Activated effector memory CD4-positive, alpha-beta T cell treated with anti-CD3 and anti-CD28 coated beads, Interleukin-2, amount 50 U/mL, for 16 hours (primary cell): ENCODE results near the gene PMEPA1.

Source experiments
- DNase-seq: peaks from one replicate; pipeline ENCODE4 v3.0.0-alpha.2; 2020

PMEPA1 gene

DNA sequence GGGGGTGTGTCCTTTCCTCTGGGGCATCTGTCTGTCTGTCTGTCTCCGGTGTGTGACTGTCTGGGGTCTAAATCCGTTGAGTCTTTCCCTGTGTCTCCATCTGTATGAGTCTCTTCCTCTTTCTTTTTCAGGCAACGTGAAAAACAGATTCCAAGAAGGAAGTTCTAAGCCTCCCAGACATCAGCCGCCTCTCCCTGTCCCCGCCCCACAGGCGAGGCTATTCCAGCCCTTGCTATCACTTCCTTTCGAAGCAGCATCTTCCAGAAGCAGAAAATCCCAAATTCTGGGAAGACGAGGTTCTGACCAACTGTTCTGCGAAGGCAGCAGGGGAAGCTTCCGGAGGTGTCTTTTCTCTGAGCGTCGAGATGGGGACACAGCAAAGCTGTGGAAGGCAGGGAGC is 34.0 kb downstream of the PMEPA1 start:
- DNase-seq: no peak

DNA sequence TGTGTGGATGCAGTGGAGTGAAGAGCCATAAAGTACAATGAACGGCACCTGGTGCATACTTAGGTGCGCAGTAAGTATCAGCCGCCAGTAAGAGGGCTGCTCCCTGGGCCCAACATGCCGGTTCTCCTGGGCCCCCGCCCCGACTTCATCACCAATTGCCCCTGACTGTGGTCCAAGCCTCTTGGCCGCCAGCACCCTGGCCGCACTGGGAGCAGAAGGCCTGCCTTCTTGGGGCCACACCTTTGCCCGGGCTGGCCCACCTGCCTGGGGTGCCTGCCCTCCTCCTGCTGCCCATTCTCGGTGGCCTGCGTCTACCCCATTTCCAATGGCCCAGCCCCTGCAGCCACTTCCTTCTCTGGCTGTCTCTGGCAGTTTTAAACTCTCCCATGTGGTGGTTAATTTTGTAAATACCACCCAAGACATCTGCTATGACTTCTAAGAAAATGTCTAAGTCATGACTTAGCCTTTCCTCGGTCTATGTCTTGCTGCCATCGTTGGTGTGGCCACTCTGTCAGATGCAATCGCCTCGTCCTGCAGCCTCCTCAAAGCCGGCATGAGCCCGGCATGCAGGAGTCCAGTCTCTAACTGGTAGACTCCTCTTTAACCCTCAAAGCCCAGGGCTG is 36.8 kb downstream of the PMEPA1 start:
- DNase-seq: no peak

DNA sequence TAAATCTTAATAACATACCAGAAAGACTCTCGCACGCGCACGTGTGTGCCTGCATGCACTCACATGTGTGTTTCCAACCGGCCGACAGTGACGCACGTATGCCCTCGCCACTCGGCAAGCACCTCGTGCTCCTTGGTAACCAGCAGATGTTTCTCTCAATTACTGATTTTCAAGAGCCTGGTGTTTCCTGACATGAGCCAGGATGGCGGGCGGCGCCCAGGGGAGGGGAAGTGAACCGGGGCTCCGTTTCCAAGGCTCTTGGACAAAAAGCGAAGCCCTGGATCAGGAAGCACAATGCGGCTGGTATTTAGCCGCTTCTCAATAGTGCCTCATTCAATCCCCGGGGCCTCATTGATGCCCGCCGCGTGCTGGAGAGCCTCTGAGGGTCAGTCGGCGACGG is 37.7 kb downstream of the PMEPA1 start:
- no peak for DNase-seq

DNA sequence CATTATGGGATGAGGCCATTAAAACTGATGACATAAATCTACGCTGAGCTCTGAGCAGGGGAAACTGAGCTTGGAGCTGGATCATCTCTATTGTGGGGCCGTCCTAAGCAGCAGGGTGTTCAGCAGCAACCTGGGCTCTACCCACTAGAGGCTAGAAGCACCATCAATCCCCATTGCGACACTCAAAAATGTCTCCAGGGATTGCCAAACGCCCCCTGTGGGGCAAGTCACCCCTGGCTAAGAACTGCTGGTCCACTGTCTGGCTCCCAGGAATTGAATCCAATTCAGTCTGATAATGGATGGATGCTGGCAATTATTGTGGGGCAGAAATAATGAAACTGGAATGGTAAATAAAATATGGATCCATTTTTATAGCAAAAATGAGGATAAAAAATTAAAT is 38.2 kb downstream of the PMEPA1 start:
- DNase-seq: no peak

DNA sequence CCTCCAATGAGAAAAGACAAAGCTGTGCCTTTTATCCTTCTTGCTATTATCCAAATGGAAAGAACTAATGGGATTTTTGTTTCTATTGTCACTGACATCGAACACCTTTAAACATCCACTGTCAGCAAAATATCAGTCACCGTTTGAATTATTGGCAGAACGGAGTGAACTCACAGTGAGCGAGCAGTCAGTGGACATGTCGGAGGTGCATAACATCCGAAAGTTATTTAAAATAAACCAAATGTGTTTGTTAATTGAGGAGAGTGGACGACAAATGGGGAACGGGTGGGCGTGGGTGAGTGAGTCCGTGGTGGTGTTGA is 38.8 kb downstream of the PMEPA1 start:
- no peak for DNase-seq

DNA sequence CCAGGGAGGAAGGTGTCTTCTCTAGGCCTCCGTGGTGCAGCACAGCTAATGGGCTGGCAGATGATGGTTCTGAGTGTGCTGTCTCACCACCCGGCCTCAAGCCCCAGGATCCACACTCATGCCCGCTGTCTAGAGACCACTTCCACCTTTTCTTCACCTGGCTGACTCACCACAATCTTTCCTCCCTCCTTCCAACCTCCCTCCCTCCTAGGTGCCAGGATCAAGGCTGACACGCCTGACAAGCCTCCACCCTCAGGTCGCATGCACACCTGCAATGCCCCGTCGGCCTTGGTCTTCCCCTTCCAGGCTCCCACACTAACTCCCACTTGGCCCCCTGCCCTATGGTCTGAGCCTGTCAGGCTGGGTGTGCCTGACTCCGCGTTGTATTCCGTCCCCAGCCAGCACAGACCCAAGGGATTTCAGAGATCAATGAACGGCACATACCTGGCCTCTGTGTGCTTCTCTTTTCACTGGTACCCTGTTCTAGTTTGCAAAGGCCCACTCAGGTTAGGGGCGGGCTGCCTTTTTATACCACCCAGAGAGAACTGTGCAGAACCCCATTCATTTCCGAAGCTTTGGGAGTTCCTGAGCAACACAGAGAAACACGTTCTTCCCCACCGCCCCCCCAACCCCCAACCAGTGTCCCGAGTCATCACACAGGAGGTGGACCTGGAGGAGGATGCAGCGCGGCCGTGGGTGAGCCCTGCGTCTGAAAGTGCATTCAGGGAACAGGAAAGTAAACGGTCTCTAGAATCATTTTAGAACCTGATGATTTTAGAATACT is 39.3 kb downstream of the PMEPA1 start:
- no peak for DNase-seq

DNA sequence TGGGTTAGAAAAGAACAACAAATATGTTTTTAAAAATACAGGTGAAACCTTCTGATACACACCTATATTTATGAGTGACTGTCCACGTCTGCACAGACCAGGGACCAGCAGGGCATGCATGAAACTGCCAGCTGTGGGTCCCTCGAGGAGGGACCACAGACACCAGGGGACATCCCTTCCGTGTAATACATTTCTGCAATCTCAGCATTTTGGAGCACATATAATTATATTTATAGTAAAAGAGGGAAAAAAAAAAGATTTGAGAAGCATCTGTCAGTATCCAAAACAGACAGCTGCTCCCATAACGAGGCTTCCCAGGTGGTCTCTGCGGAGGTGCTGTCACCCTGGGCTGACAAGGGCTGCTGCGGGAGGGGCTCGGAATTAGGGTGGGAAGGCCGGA is 40.2 kb downstream of the PMEPA1 start:
- no peak for DNase-seq

DNA sequence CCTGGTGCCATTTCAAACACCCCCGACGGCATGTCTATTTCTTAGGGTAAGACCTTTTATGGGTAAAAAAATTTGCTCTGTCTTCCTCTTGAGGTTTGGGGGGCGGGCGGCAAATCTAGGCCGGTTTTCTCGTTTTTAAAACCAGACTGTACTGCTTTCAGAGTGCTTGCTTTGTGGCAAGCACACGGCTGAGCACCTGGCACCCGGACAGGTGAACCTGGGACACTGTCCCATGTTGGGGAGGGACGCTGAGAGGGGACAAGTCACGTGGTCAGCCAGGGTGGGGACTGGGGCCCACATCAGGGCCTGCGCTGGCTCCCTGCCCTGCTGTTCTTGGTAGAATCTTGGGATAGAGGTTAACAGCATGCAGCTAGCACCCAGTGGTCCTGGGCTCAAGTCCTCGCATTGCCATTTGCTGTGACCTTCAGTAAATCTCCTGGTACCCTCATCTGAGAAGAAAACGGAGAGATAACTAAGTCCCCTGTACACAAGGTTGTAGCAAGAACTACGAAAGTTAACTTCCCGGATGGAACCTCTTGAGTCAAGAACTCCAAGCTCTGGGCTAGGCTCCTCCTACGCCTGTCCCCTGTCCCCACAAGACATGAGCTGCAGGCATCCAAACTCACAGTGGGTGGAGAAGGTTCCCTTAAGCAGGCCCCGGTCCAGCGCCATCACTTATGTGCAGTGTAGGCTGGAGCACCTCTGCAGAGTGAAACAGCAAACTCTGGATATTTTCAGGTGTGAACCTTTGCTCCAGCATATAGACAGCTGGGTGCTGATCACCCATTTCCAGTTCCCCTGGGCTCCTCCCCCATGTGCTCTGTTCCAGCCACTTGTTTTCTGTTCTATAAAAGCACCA is 41.7 kb downstream of the PMEPA1 start:
- DNase-seq: no peak

DNA sequence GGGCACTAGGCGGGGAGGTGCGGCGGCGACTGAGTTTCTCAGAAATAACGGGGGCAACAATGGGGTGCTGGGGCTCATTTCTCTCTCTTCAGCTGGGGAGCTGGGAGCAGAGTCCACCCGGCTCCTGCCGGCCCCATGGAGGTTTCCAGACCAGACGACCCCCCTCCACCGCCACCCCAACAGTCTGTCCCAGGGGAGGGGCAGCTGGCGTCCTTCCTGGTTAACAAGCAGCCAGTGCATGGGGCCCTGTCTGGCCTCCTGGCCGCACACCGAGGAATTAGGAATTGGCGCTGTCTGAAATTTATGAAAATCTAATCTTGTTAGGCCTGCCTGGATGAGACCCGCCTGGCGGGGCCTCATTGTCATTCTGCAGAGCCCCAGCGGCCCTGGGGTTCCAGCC is 42.4 kb downstream of the PMEPA1 start:
- DNase-seq: no peak

DNA sequence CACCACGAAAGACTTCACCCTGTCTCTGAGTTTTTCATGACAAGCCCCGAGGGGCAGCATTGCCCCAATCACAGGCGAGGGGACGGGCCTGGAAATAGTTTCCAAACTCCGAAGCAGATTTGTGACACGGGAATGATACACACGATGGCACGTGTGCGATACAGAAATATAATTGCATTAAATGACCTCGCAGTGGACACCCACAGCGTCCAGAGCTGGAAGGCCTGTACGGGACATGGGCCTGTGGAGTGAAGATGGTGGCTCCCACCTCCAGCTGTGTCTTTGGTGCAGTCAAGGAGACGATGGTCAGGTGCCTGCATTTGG is 43.0 kb downstream of the PMEPA1 start:
- no peak for DNase-seq

DNA sequence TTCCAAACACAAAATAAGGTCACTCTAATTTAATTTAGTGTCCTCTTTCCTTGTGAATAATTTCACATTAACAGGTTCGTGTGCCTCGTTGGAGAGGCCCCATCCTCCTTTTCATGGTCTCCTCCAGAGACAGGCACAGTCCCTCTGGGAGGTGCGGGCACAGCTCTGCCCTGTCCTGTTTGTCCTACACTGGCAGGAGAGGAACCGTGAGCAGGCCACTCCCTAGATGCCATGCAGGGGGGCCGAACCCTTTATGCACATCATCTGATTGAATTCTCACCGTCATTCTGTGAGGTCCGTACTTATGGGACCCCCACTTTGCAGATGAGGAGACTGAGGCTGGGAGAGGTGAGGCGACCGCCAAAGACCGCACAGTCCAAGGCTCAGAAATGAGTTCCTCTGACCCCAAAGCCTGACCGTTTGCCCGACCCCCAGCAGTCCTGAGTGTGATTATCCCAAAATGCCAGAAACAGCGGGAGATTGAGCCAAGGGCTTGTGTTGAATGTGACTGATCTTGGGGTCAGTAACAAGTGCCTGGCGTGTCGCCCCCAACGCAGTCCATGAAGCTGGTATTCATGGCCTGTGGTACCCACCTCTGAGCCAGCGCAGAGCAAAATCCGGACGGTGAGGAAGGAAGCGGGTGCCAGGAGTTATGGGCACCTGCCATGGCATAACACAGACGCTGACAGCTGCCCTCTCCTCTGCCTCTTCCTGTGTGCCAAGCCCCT is 43.5 kb downstream of the PMEPA1 start:
- no peak for DNase-seq

DNA sequence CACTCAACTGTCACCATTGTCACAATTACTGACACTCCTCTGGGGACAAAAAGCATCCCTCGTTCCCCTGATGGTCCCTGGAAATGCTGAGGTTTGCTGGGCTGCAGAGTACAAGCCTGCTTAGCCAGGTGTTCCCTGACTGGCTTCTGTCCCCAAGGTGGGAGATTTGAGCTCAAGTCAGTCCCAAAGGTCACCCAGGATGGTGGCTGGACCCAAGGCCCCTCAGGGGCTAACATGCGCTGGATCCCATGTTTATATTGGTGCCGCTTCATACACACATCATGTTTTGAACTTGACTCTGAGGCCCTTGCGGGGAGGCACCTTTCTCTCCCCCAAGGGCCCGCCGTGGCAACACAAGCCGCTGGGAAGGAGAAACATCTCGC is 44.2 kb downstream of the PMEPA1 start:
- DNase-seq: no peak

DNA sequence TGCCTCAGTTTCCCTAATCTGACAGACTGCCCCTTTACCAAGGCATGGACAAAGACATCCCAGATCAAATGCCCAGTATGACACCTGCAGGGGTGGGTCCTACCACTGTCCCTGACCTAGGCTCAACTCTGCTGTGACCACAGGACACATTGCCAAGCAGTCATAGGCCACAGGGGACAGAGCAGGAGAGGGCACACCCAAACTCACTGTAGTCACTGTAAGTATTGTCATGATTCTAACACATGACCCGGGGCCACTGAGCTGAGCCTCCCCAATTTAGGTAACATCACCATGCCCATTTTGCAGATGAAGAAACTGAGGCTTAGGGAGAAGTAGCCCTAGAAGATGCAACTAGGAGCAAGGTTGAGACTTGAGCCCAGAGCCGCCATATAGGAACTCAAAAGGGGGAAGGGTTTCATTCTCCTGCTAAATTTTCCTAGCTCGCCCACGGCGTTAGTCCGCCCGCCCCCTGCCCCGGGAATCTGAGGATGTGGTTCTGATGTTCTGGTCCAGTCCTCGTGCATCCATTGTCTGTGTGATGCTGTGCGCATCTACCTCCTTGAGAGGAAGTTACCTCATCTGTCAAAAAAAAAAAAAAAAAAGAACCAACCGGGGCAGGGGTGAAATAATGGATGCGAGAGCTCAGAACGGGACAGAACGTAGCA is 44.8 kb downstream of the PMEPA1 start:
- no peak for DNase-seq

DNA sequence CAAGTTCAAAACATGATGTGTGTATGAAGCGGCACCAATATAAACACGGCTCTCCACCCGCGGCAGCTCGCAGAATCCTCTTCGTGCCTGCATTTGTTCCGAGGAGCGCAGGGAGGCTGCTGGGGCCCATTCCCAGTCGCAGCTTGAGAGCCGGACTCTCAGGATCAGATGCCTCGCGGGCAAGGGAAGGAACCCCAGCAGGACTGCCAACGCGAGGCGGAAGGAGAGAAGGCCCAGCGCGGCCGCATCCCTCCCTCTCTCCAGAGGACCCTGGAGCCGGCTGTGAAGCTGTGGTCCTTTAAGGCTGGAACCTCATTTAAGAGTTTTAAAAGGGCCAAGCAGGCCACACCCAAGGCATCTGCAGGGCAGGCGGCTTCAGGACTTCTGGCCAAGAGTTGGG is 45.3 kb downstream of the PMEPA1 start:
- DNase-seq: no peak

DNA sequence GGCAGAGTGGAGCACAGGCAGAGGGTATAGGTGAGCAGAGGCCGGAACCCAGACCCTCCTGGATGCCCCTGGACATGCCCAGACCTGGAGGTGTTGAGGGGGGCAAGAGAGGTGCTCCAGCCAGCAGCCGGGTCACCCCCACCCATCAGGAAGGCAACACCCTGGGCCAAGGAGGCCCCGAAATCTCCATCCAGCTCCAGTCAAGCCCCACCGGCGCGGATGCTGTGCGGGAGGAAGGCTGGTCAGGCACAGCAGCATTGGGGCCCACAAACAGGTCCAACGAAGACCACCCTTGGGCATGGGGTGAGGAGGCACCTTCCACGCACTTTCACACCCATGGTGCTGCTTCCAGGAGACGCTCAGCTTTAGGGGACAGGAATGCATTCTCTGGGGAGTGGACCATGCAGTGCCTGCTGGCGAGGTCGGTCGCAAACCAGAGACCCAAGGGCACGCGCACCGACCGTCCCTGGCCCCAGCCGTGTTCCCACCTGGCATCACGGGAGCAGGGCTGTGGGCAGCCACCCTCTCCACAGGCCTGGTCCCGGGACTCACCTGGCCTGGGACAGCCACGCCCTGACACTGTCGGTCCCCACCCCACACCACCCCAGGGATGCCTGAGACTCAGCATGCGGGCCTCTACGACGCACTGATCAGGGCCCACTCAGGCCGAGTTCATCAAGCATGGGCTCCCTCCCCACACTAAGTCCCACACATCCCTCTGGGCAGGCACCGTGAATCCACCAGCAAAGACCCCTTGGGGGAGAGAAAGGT is 45.9 kb downstream of the PMEPA1 start:
- DNase-seq: peak; percentile 62

DNA sequence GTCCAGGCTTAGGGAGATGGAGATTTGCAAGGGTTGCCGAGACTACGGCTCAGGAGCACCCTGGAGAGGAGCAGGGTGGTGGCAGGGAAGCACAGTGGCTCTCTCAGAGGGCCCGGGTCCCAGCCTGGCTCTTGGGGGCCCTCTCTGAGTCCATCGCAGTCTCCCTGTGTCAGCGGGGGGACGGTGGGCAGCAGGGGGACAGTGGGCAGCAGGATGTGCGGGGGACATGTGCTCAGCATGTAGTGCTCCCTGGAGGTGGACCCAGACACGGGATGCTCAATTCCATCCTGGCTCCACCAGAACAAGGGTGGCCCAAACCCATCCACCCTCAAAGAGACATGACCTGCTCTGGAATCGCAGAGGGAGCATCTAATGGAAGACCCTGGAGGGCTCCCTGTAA is 46.6 kb downstream of the PMEPA1 start:
- DNase-seq: peak; percentile 17

DNA sequence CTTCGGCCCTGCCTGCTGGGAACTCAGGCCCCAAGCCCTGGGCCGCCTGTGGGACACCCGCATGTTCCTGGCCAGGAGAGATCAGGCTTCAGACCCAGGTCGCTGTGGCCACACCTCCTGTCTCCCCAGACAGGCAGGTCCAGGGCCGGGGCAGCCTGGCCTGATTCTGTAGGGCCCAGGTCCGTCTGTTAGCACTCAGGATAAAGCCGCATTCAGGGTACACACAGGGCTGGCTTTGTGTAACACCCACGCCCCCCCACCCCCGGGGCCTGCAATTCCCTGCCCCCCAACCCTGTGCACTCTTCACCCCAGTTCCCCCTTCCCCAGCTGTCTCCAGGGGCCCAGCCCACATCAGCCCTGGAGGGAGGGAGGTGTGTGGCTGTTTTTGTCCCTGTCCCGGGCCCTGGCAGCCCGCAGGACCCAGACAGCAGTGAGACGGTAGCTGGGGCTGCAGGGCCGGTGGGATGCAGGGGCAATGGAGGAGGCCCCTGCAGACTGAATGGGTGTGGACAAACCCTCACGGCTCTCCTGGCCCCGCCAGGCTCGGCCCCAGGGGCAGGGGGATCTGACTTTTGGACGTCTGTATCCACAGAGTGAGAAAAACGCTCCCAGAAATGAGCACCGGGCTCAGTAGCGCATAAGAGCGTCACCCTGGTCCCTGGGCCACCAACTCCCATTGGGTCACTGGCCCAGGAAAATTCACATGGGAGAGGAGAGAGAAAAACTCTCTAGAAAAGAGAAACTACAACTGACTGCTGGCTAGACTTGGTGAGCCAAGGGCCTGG is 47.2 kb downstream of the PMEPA1 start:
- DNase-seq: peak; percentile 47

DNA sequence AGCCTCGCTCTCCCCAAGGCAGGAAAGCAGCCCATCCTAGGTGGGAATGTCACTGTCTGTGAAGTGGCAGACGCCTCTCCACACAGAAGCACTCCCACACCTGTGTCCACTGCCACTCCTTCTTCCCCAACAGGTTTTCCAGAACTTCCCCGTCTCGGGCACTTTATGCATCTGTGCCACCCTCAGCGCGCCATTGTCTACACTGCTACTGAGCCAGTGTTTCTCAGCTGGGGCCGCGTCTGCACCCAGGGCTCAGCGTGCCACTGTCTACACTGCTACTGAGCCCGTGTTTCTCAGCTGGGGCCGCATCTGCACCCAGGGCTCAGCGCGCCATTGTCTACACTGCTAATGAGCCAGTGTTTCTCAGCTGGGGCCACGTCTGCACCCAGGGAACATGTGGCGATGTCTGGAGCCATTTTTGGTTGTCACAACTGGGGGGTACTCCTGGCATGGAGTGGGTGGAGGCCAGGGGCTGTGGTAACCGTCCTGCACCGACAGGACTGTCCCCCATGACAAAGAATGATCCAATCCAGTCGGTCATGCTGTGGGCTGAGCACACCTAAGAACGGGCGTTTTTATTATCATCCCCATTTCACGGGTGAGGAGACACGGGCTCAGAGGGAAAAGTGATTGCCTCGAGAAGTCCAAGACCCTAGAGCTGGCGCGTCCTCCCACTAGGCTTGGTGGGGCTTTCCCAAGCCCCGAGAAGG is 47.9 kb downstream of the PMEPA1 start:
- DNase-seq: peak; percentile 52

DNA sequence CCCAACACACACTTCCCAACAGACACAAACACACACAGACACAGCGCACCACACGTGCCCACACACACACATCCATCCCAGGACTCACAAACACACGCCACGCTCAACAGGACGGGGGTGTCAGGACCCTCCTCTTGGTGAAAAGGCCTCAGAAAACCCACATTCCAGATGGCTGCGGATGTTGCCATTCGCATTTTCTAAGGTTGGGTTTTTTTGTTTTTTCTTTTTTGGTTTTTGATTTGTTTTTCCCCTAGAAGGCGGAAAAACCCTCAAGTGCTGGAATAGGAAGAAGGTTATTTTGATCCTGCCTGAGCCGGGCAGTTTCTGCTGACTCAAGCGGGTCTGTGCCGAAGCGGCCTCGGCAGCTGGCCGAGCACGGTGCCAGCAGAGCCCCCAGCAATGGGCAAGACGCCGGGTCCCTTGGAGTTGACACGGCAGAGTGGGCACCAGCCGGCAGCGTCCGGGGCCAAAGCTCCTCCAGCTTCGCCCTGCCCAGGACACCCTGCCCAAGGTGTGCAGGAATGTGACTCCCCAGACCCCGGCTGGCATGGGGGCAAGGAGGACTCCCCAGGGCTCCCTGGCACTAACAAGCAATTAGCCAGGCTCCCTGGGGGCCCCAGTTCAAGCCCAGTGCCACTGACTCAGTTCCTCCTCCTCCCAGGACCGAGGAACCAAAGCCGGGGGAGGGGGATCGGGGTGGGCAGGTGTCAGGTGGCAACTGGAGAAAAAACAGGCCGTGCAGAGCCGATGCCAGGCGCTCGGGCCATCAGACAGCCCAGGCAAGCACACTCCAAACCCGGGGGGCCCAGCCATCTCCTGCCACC is 48.7 kb downstream of the PMEPA1 start:
- DNase-seq: peak; percentile 45
